PC-9 (cell line): ENCODE measurements around the gene KANSL3. TPM values are rescaled to one million over a fixed set of nuclear protein-coding genes. Genes with fewer than 3 reads are reported as not detected.

ENCODE experiments used
- BruUV-seq: library from RNA; stranded (reverse); fragments of 400-500 nt; replicated peaks from 2 replicates; lab custom pipeline; 2021; lab: Mats Ljungman, UMichigan
- CTCF ChIA-PET: fragments of 300-600 bp; sonication (Branson Sonifier 250); formaldehyde crosslinking; loops from one replicate; lab custom pipeline; 2022; ENCODE audit warnings: antibody characterized with exemption; lab: Charles Lee
- POLR2A ChIA-PET: fragments of 300-600 bp; sonication (Branson Sonifier 250); formaldehyde crosslinking; loops from one replicate; lab custom pipeline; 2022; ENCODE audit warnings: antibody characterized with exemption; ENCODE audit not compliant: unreplicated experiment; lab: Charles Lee
- DNase-seq, 2 experiments: peaks; one replicate each; pipeline versions ENCODE4 v3.0.0 to v3.0.0-alpha.2; 2015 to 2022; ENCODE audit warnings: mixed read lengths in 1 of 2
- H2AFZ ChIP-seq: fragments of 200-600 bp; sonication (generic); 2 replicates; pipeline ENCODE4 v1.8.1; 2017; ENCODE audit warnings: antibody characterized with exemption
- H3F3A ChIP-seq: fragments of 200-600 bp; sonication (generic); 2 replicates; pipeline ENCODE4 v1.8.1; 2017; ENCODE audit warnings: antibody characterized with exemption, mild to moderate bottlenecking, low read depth; ENCODE audit not compliant: insufficient read depth
- H3K27ac ChIP-seq: fragments of 200-600 bp; sonication (generic); 2 replicates; pipeline ENCODE4 v1.6.1; 2016; ENCODE audit warnings: mixed run types
- H3K27me3 ChIP-seq: fragments of 200-600 bp; sonication (generic); 2 replicates; pipeline ENCODE4 v1.6.1; 2016; ENCODE audit warnings: low read depth, mixed run types; ENCODE audit not compliant: insufficient read depth
- H3K36me3 ChIP-seq: fragments of 200-600 bp; sonication (generic); 2 replicates; pipeline ENCODE4 v1.6.1; 2016; ENCODE audit warnings: low read depth, mixed run types
- H3K4me1 ChIP-seq: fragments of 200-600 bp; sonication (generic); replicated peaks from 2 replicates; pipeline ENCODE4 v1.6.1; 2016; ENCODE audit warnings: mixed run types; ENCODE audit not compliant: insufficient read depth
- H3K4me2 ChIP-seq: fragments of 200-600 bp; sonication (generic); 2 replicates; pipeline ENCODE4 v1.6.1; 2017; ENCODE audit warnings: mixed run types
- H3K4me3 ChIP-seq: fragments of 200-600 bp; sonication (generic); 2 replicates; pipeline ENCODE4 v1.6.1; 2016; ENCODE audit warnings: mixed run types
- H3K79me2 ChIP-seq: fragments of 200-600 bp; sonication (generic); 2 replicates; pipeline ENCODE4 v1.6.1; 2017; ENCODE audit warnings: low read depth, mixed run types
- H3K9me2 ChIP-seq: fragments of 200-600 bp; sonication (generic); 2 replicates; pipeline ENCODE4 v1.8.1; 2017; ENCODE audit warnings: mild to moderate bottlenecking; ENCODE audit not compliant: insufficient read depth
- H3K9me3 ChIP-seq: fragments of 200-600 bp; sonication (generic); 2 replicates; pipeline ENCODE4 v1.8.1; 2016; ENCODE audit warnings: low read depth; ENCODE audit not compliant: insufficient read depth
- H4K20me1 ChIP-seq: fragments of 200-600 bp; sonication (generic); 2 replicates; pipeline ENCODE4 v1.8.1; 2017; ENCODE audit not compliant: insufficient read depth
- CTCF ChIP-seq: fragments of 200-600 bp; sonication (generic); conservative IDR thresholded peaks from 2 replicates; pipeline ENCODE4 v1.6.1; 2017; ENCODE audit warnings: mixed run types, antibody characterized with exemption, mild to moderate bottlenecking, moderate library complexity
- EZH2 ChIP-seq: fragments of 200-600 bp; sonication (generic); IDR thresholded peaks from 2 replicates; pipeline ENCODE4 v1.8.0; 2017; ENCODE audit warnings: antibody characterized with exemption, low read depth
- intact Hi-C: fragments of 100-400 bp; cut with micrococcal nuclease; formaldehyde crosslinking; loops from one replicate; pipeline ENCODE4 v1.10.0; 2022; ENCODE audit not compliant: unreplicated experiment
- total RNA-seq: library from RNA; stranded (reverse); gene quantifications from 2 replicates; pipeline ENCODE4 v1.2.3, GENCODE V29; 2021

Gene KANSL3
- total RNA-seq, 1 experiment from 2014 or later, result 52.0 TPM

GRCh38 chr2:96594282-96594681, 43.8 kb downstream of the KANSL3 start:
- CTCF ChIA-PET, result no interaction called here
- no peak for DNase-seq
- Histone ChIP-seq H3F3A (no peaks in the 10 kb centered on the region), H3K36me3 (peaks cover 52% of the 10 kb centered on the region), H3K27me3 (no peaks in the 10 kb centered on the region), H3K27ac (no peak overlapping the region), H3K4me3 (no peak overlapping the region), H3K4me2 (no peak overlapping the region), H3K4me1 (no peaks in the 10 kb centered on the region), H2AFZ (no peak overlapping the region), H3K9me3 (no peaks in the 10 kb centered on the region), H3K79me2 (no peaks in the 10 kb centered on the region), H3K9me2 (no peaks in the 10 kb centered on the region), H4K20me1 (peaks cover 2% of the 10 kb centered on the region; the same call in 1 of the 2 replicates)
- intact Hi-C loops, result no loop called here
- no peak for TF ChIP-seq EZH2
- no peak for TF ChIP-seq CTCF
- POLR2A ChIA-PET, result interaction anchor here (0.6 kb wide), 1 partner anchor 213 kb away, joined by 4 read pairs; no protein-coding TSS in a partner anchor
- no TSS peak for BruUV-seq

GRCh38 chr2:96591494-96591893, 46.6 kb downstream of the KANSL3 start:
- no peak for DNase-seq
- peaks cover 29% of the 10 kb centered on the region for H3K36me3 ChIP-seq

GRCh38 chr2:96591054-96591453, 47.1 kb downstream of the KANSL3 start:
- BruUV-seq, result no TSS peak
- no peak overlapping the region for H3K27ac ChIP-seq
- peaks cover 8% of the 10 kb centered on the region; the same call in 1 of the 2 replicates for H4K20me1 ChIP-seq
- H3K9me2 ChIP-seq, result no peaks in the 10 kb centered on the region
- H3K4me2 ChIP-seq, result no peak overlapping the region
- no peak overlapping the region for H3K4me3 ChIP-seq
- no peaks in the 10 kb centered on the region for H3K79me2 ChIP-seq
- H3K36me3 ChIP-seq, result peaks cover 26% of the 10 kb centered on the region
- no peaks in the 10 kb centered on the region for H3K4me1 ChIP-seq
- ChIA-PET POLR2A (interaction anchor here (0.7 kb wide), 1 partner anchor 13 kb away, joined by 12 read pairs; no protein-coding TSS in a partner anchor), CTCF (interaction anchor here (0.7 kb wide), 1 partner anchor 17 kb away, joined by 3 read pairs; no protein-coding TSS in a partner anchor)
- H2AFZ ChIP-seq, result no peak overlapping the region
- no peak for DNase-seq
- H3K27me3 ChIP-seq, result no peaks in the 10 kb centered on the region
- intact Hi-C loops, result no loop called here
- H3K9me3 ChIP-seq, result no peaks in the 10 kb centered on the region
- 0 out of 2 replicates have a peak, but pooled peaks cover 4% of the 10 kb centered on the region for H3F3A ChIP-seq
- TF ChIP-seq CTCF, result no peak
- TF ChIP-seq EZH2, result no peak

More at GRCh38 chr2:96591494-96591893, 46.6 kb downstream of the KANSL3 start:
- no peak overlapping the region for H3K27ac ChIP-seq
- intact Hi-C loops, result no loop called here
- H3F3A ChIP-seq, result 0 out of 2 replicates have a peak, but pooled peaks cover 4% of the 10 kb centered on the region
- TF ChIP-seq EZH2 (no peak), CTCF (no peak)
- no peaks in the 10 kb centered on the region for H3K9me3 ChIP-seq
- H3K4me2 ChIP-seq, result no peak overlapping the region
- POLR2A ChIA-PET, result no interaction called here
- CTCF ChIA-PET, result no interaction called here
- no peaks in the 10 kb centered on the region for H3K79me2 ChIP-seq
- no peaks in the 10 kb centered on the region for H3K4me1 ChIP-seq
- no peak overlapping the region for H2AFZ ChIP-seq
- H4K20me1 ChIP-seq, result peaks cover 8% of the 10 kb centered on the region; the same call in 1 of the 2 replicates
- no peaks in the 10 kb centered on the region for H3K27me3 ChIP-seq
- H3K9me2 ChIP-seq, result no peaks in the 10 kb centered on the region
- H3K4me3 ChIP-seq, result no peak overlapping the region
- BruUV-seq, result no TSS peak
